HCT116 (cell line): ENCODE data around the gene SLC17A2. TPM values are rescaled to one million over a fixed set of nuclear protein-coding genes. Genes with fewer than 3 reads are reported as not detected.

Experiments used
- ATAC-seq: fragments of 200-7000 bp; cut with Tn5 transposase; 2 replicates; pipeline ENCODE4 v1.9.1; 2020; ENCODE audit warnings: mild to moderate bottlenecking, moderate library complexity
- BruUV-seq: library from RNA; stranded (reverse); fragments of 400-500 nt; replicated peaks from 2 replicates; lab custom pipeline; 2021; lab: Mats Ljungman, UMichigan
- CTCF ChIA-PET: fragments of 300-600 bp; sonication (Branson Sonifier 250); formaldehyde crosslinking; loops from one replicate; lab custom pipeline; 2021; ENCODE audit warnings: antibody characterized with exemption; lab: Charles Lee
- POLR2A ChIA-PET: fragments of 300-600, 350-600 bp; sonication (Branson Sonifier 250); formaldehyde crosslinking; loops from one replicate; lab custom pipeline; 2021; ENCODE audit warnings: antibody characterized with exemption; lab: Charles Lee
- RAD21 ChIA-PET, 2 experiments: fragments of 300-600 bp; sonication (Branson Sonifier 250); formaldehyde crosslinking; loops; one replicate each; lab custom pipeline; 2023; ENCODE audit warnings: low total read pairs in 2 of 2; ENCODE audit not compliant: uncharacterized antibody in 2 of 2, unreplicated experiment in 2 of 2, low non-redundant PET in 1 of 2; lab: Charles Lee
- DNase-seq: peaks from one replicate; pipeline ENCODE4 v3.0.0-alpha.2; 2010; ENCODE audit warnings: low read depth, low spot score
- H2AFZ ChIP-seq: fragments of 200-600 bp; shearing (Covaris generic), sonication (generic); 2 replicates; pipeline ENCODE4 v1.6.1; 2017; ENCODE audit warnings: low read depth, mixed run types, mixed read lengths, antibody characterized with exemption, low read length; ENCODE audit not compliant: poor library complexity, severe bottlenecking
- H3K27ac ChIP-seq: 2 replicates; pipeline ENCODE4 v1.5.1; 2012; ENCODE audit warnings: low read depth, low read length
- H3K27me3 ChIP-seq: fragments of 200-600 bp; sonication (generic); 2 replicates; pipeline ENCODE4 v1.6.1; 2016; ENCODE audit warnings: mixed run types, low read length, mixed read lengths; ENCODE audit not compliant: insufficient read depth
- H3K36me3 ChIP-seq, 2 experiments: fragments of 200-500 bp in 1 of 2; fragments of 200-600 bp in 1 of 2; sonication (Bioruptor generic) in 1 of 2; sonication (generic) in 1 of 2; 2 replicates each; pipeline versions ENCODE4 v1.5.1 to v1.6.1; 2014 to 2016; ENCODE audit warnings: low read length in 2 of 2, inconsistent platforms in 1 of 2, mixed read lengths in 1 of 2, mixed run types in 1 of 2; ENCODE audit not compliant: insufficient read depth in 2 of 2, control insufficient read depth in 1 of 2
- H3K4me1 ChIP-seq, 2 experiments: fragments of 200-600 bp in 1 of 2; sonication (generic) in 1 of 2; 2 replicates each; pipeline versions ENCODE4 v1.5.1 to v1.6.1; 2012 to 2017; ENCODE audit warnings: low read length in 2 of 2, inconsistent platforms in 1 of 2, mild to moderate bottlenecking in 1 of 2, mixed read lengths in 1 of 2, mixed run types in 1 of 2, moderate library complexity in 1 of 2; ENCODE audit not compliant: insufficient read depth in 2 of 2, control insufficient read depth in 1 of 2
- H3K4me2 ChIP-seq: fragments of 200-600 bp; sonication (generic); 2 replicates; pipeline ENCODE4 v1.6.1; 2017; ENCODE audit warnings: mixed run types, low read length, mixed read lengths
- H3K4me3 ChIP-seq, 2 experiments: fragments of 200-600 bp in 1 of 2; sonication (generic) in 1 of 2; replicated peaks in 1 of 2; 2 replicates each; pipeline ENCODE4 v1.5.1; 2011 to 2016; ENCODE audit warnings: low read length in 2 of 2, control low read depth in 1 of 2, low read depth in 1 of 2, mild to moderate bottlenecking in 1 of 2, mixed read lengths in 1 of 2, mixed run types in 1 of 2
- H3K79me2 ChIP-seq: fragments of 200-600 bp; sonication (generic); 2 replicates; pipeline ENCODE4 v1.6.1; 2017; ENCODE audit warnings: mild to moderate bottlenecking, mixed run types, low read length, moderate library complexity, mixed read lengths; ENCODE audit not compliant: insufficient read depth
- H3K9ac ChIP-seq: fragments of 200-600 bp; sonication (generic); 2 replicates; pipeline ENCODE4 v1.6.1; 2016; ENCODE audit warnings: low read length, mixed read lengths
- H3K9me2 ChIP-seq: fragments of 200-600 bp; sonication (generic), shearing (Covaris generic); 2 replicates; pipeline ENCODE4 v1.6.1; 2017; ENCODE audit warnings: mixed run types, mild to moderate bottlenecking, moderate library complexity; ENCODE audit not compliant: insufficient read depth
- H3K9me3 ChIP-seq, 2 experiments: fragments of 200-500 bp in 1 of 2; fragments of 200-600 bp in 1 of 2; sonication (Bioruptor generic) in 1 of 2; sonication (generic) in 1 of 2; 2 replicates each; pipeline ENCODE4 v1.6.1; 2014 to 2017; ENCODE audit warnings: low read length in 2 of 2, mixed read lengths in 2 of 2, inconsistent platforms in 1 of 2, low read depth in 1 of 2, mild to moderate bottlenecking in 1 of 2, mixed run types in 1 of 2, moderate library complexity in 1 of 2; ENCODE audit not compliant: control insufficient read depth in 1 of 2, insufficient read depth in 1 of 2
- H4K20me1 ChIP-seq: fragments of 200-600 bp; sonication (generic), shearing (Covaris generic); 2 replicates; pipeline ENCODE4 v1.6.1; 2017; ENCODE audit warnings: mixed run types, mild to moderate bottlenecking, moderate library complexity; ENCODE audit not compliant: insufficient read depth
- ATF3 ChIP-seq: IDR thresholded peaks from 2 replicates; pipeline ENCODE4 v1.6.1; 2012
- CBX3 ChIP-seq: IDR thresholded peaks from 2 replicates; pipeline ENCODE4 v1.6.1; 2012; ENCODE audit warnings: low read depth
- CEBPB ChIP-seq: IDR thresholded peaks from 2 replicates; pipeline ENCODE4 v1.6.1; 2012; ENCODE audit warnings: low read depth
- CTCF ChIP-seq, 3 experiments: fragments of 200-600 bp in 1 of 3; sonication (generic) in 1 of 3; IDR thresholded peaks in 2 of 3; conservative IDR thresholded peaks in 1 of 3; 2 replicates each; pipeline ENCODE4 v1.5.1; 2012 to 2017; ENCODE audit warnings: low read depth in 2 of 3, low read length in 2 of 3, antibody characterized with exemption in 1 of 3, borderline replicate concordance in 1 of 3, control low read depth in 1 of 3, mild to moderate bottlenecking in 1 of 3, mixed read lengths in 1 of 3, mixed run types in 1 of 3, moderate library complexity in 1 of 3; ENCODE audit not compliant: insufficient read depth in 1 of 3
- EGR1 ChIP-seq: IDR thresholded peaks from 2 replicates; pipeline ENCODE4 v1.6.1; 2012; ENCODE audit warnings: low read depth
- EZH2 ChIP-seq: fragments of 200-600 bp; sonication (generic); IDR thresholded peaks from 2 replicates; pipeline ENCODE4 v1.6.1; 2017; ENCODE audit warnings: antibody characterized with exemption, mixed run types
- EZH2phosphoT487 ChIP-seq: fragments of 200-600 bp; IDR thresholded peaks from 2 replicates; pipeline ENCODE4 v1.6.1; 2018; ENCODE audit warnings: antibody characterized with exemption, borderline replicate concordance
- FOSL1 ChIP-seq: IDR thresholded peaks from 2 replicates; pipeline ENCODE4 v1.6.1; 2012; ENCODE audit warnings: low read depth
- JUND ChIP-seq: IDR thresholded peaks from 2 replicates; pipeline ENCODE4 v1.6.1; 2012
- MAX ChIP-seq: IDR thresholded peaks from 2 replicates; pipeline ENCODE4 v1.6.1; 2012
- POLR2A ChIP-seq: IDR thresholded peaks from 2 replicates; pipeline ENCODE4 v1.7.0; 2011; ENCODE audit warnings: borderline replicate concordance; ENCODE audit not compliant: insufficient read depth, insufficient read length; ENCODE audit errors: extremely low read depth
- POLR2AphosphoS5 ChIP-seq: IDR thresholded peaks from 2 replicates; pipeline ENCODE4 v1.6.1; 2011; ENCODE audit warnings: mild to moderate bottlenecking, low read depth, low read length, moderate library complexity
- RAD21 ChIP-seq: IDR thresholded peaks from 2 replicates; pipeline ENCODE4 v1.6.1; 2012; ENCODE audit warnings: low read depth, mild to moderate bottlenecking
- REST ChIP-seq: IDR thresholded peaks from 2 replicates; pipeline ENCODE4 v1.6.1; 2012; ENCODE audit warnings: low read depth
- SIN3A ChIP-seq: IDR thresholded peaks from 2 replicates; pipeline ENCODE4 v1.6.1; 2012; ENCODE audit warnings: low read depth
- SP1 ChIP-seq: IDR thresholded peaks from 2 replicates; pipeline ENCODE4 v1.6.1; 2012; ENCODE audit warnings: low read depth
- SRF ChIP-seq: IDR thresholded peaks from 2 replicates; pipeline ENCODE4 v1.6.1; 2012; ENCODE audit warnings: low read depth
- TCF7L2 ChIP-seq: IDR thresholded peaks from 2 replicates; pipeline ENCODE4 v1.7.0; 2011; ENCODE audit warnings: borderline replicate concordance, inconsistent platforms; ENCODE audit not compliant: insufficient read depth, insufficient read length; ENCODE audit errors: extremely low read depth
- YY1 ChIP-seq: IDR thresholded peaks from 2 replicates; pipeline ENCODE4 v1.6.1; 2011; ENCODE audit warnings: low read length, low read depth, moderate library complexity, mild to moderate bottlenecking; ENCODE audit not compliant: insufficient replicate concordance; ENCODE audit errors: extremely low read depth
- ZFX ChIP-seq: fragments of 450-650 bp; IDR thresholded peaks from 2 replicates; pipeline ENCODE4 v1.6.1; 2017
- ZNF274 ChIP-seq: fragments of 200-500 bp; sonication (Bioruptor generic); IDR thresholded peaks from 2 replicates; pipeline ENCODE4 v1.6.1; 2014; ENCODE audit warnings: mild to moderate bottlenecking, low read depth, low read length, inconsistent platforms
- intact Hi-C: fragments of 100-400 bp; cut with micrococcal nuclease; formaldehyde crosslinking; loops from 2 replicates; pipeline ENCODE4 v1.10.0; 2022
- total RNA-seq: library from RNA; stranded (reverse); gene quantifications from one replicate; pipeline ENCODE4 v1.2.1, GENCODE V29; 2021; ENCODE audit not compliant: unreplicated experiment

Gene SLC17A2
- total RNA-seq, 1 experiment from 2014 or later: not detected

GRCh38 chr6:25872814-25873213, 57.7 kb downstream of the SLC17A2 start (continued):
- no peak for TF ChIP-seq EZH2phosphoT487
- no peak for TF ChIP-seq CEBPB
- TF ChIP-seq MAX: no peak
- TF ChIP-seq POLR2A: no peak
- TF ChIP-seq SIN3A: no peak

- no peak overlapping the region for H3K9ac ChIP-seq
- no peaks in the 10 kb centered on the region for H3K27me3 ChIP-seq
- no peak for TF ChIP-seq CBX3
- no peak for TF ChIP-seq TCF7L2
- no peak for TF ChIP-seq SRF
- no peak for TF ChIP-seq EGR1
- no peak for TF ChIP-seq YY1
- TF ChIP-seq POLR2AphosphoS5: no peak
- TF ChIP-seq FOSL1: no peak
- no peak for TF ChIP-seq EZH2
- TF ChIP-seq CTCF (IDR thresholded peaks at IDR 0.05 in 2 of 3, conservative IDR thresholded peaks at IDR 0.05 in 1 of 3; ENCODE audit: borderline replicate concordance in 1 of 3, insufficient read depth in 1 of 3, low read depth in 2 of 3, low read length in 2 of 3): no peak
- TF ChIP-seq EZH2phosphoT487: no peak
- no peak for TF ChIP-seq ZFX
- no peak for TF ChIP-seq ZNF274
- TF ChIP-seq MAX: no peak
- no peak for TF ChIP-seq SP1
- TF ChIP-seq REST: no peak
- no peak for TF ChIP-seq CEBPB
- TF ChIP-seq JUND: no peak
- TF ChIP-seq ATF3: no peak
- TF ChIP-seq POLR2A: no peak
- TF ChIP-seq RAD21: no peak
- TF ChIP-seq, all 23 proteins: peak for 0
- ChIA-PET RAD21 (no interaction called here), POLR2A (no interaction called here), CTCF (no interaction called here)
- Histone ChIP-seq H3K36me3 (no peaks in the 10 kb centered on the region), H3K9me3 (no peaks in the 10 kb centered on the region), H2AFZ (no peak overlapping the region), H3K79me2 (no peaks in the 10 kb centered on the region), H4K20me1 (no peaks in the 10 kb centered on the region), H3K4me3 (no peak overlapping the region), H3K4me1 (no peaks in the 10 kb centered on the region), H3K27ac (no peak overlapping the region), H3K4me2 (no peak overlapping the region), H3K9me2 (no peaks in the 10 kb centered on the region)
- DNase-seq (no peak), ATAC-seq (no peak)
- intact Hi-C loops: no loop called here
- BruUV-seq: no TSS peak
These were observed 60.7 kb downstream of the SLC17A2 start for GRCh38 chr6:25869840-25870239.
